Stimulated activated CD8-positive, alpha-beta memory T cell treated with anti-CD3 and anti-CD28 coated beads, Interleukin-15, amount 100 ng/mL, for 24 hours (primary cell): Measurements from ENCODE around the gene GLRX3.
"Not testable (repeated sequence)": the region's sequence is repeated elsewhere in the genome, so short reads cannot be mapped to it uniquely, and the experiment has no call there.

Experiments used
- DNase-seq: peaks from one replicate; pipeline ENCODE4 v3.0.0-alpha.2; 2020; ENCODE audit warnings: low read depth

GLRX3 gene

DNA sequence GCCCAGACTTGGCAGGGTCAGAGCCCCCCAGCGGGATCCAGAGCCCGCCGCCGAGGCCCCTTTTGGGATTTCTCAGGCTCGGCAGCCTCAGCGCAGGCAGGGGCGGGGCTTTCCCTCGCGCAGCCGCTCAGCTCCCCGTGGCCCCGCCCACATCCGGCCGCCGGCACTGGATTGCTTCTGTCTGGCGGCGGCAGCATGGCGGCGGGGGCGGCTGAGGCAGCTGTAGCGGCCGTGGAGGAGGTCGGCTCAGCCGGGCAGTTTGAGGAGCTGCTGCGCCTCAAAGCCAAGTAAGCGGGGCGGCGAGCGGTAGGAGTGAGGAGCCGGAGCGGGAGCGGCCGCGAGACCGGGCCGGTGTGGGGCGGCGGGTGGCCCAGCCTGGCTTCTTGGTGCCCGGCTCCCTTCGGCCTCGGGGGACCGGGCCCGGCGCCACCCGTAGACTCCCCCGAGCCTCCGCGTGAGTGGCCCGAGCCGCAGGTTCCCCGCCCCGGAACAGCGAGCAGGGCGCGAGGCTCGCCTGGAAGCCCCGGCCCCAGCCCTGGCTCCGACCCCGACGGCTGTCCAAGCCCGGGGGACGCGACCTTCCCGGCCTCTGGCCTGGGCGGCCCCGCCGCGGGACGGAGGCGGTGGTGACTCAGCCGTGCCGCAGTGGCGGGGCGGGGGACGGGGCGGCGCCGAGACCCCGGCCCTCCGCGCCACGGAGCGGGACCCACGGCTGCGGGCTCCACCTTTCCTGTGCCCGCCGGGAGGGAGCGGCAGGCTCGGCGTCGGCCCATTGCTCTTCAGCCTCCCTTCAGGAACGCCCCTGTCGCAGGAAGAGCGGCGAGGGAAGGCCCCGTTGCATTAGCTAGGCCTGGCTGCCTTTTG lies at the start of gene GLRX3:
Gene GLRX3 (plus strand): TSS at position 166 of the 864 bp plus-strand sequence. CDS start 30 bp downstream, at position 196.
- DNase-seq, result peak; percentile 85

DNA sequence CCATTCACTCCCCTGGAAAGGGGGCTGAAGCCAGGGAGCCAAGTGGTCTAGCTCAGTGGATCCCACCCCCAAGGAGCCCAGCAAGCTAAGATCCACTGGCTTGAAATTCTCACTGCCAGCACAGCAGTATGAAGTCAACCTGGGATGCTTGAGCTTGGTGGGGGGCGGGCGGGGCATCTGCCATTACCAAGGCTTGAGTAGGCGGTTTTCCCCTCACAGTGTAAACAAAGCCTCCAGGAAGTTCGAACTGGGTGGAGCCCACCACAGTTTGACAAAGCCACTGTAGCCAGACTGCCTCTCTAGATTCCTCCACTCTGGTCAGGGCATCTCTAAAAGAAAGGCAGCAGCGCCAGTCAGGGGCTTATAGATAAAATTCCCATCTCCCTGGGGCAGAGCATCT lies 45.6 kb upstream of the GLRX3 start:
- not testable (repeated sequence) for DNase-seq

DNA sequence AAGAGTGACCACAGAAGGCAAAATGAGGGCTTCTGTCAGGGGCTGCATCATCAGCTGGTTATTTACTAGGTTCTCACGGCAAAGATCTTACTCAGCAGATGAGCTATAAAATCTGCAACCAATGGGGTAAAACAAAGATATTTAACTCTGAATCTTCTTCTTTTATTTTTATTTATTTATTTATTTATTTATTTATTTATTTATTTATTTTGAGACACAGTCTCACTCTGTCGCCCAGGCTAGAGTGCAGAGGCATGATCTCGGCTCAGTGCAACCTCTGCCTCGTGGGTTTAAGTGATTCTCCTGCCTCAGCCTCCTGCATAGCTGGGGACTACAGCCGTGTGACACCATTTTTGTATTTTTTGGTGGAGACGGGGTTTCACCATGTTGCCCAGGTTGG lies 36.8 kb upstream of the GLRX3 start:
- no peak for DNase-seq

DNA sequence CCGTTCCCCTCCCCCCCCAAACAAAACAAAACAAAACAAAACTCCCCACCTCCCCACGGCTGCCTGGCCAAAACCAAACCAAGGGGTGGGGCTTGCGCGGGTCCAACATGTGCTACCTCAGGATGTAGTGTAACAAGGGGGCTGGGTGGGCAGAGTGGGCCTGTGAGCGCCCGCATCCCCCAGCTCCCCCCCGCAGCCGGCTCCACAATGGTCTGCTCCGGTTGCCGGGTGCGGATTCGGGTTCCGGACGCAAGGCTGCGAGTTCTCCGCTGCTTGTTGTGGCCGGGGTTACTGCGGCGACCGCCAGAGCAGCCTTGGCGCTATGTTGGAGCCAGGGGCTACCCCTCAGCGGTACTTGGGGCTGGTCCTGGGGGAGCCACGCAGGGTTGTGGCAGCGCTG lies 30.5 kb upstream of the GLRX3 start:
- no peak for DNase-seq

DNA sequence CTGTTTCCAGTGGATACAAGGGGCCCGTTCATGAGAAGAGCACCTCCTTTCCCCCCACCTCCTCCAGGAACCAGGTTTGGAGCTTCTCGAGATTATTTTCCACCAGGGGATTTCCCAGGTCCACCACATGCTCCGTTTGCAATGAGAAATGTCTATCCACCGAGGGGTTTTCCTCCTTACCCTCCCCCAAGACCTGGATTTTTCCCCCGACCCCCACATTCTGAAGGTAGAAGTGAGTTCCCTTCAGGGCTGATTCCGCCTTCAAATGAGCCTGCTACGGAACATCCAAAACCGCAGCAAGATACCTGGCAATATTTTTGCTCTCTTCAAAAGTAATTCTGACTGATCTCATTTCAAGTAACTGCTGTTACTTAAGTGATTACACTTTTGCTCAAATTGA lies 28.0 kb upstream of the GLRX3 start:
- not testable (repeated sequence) for DNase-seq

DNA sequence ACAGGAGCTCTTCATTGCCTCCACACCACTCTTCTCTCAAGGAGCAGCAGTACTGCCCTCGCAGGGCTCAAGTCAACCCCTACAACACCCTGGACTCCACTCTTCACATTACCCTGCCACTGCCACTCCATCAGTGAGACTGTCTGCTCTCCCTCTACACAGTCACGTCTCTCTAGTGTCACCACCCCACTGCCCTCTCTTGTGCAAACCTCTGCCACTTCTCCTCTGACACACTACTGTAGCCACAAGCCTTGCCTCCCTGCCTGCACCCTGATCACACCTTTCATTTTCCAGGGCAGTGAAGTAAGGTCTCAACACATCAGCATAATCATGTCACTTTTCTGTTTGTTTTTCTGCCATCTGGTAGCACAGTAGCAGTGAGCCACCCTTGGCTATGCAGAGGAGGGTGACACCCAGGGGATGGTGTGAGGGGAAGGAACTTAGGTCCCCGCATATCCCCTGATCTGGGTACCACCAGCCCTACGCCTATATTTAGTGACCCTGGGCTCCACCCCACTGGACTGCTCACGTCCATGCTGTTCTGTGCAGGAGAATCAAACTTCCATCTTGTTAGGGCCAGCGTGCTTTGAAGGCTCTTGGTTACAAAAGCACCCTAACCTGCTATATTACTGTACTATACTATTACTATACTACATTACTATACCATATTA lies 27.1 kb upstream of the GLRX3 start:
- no peak for DNase-seq

DNA sequence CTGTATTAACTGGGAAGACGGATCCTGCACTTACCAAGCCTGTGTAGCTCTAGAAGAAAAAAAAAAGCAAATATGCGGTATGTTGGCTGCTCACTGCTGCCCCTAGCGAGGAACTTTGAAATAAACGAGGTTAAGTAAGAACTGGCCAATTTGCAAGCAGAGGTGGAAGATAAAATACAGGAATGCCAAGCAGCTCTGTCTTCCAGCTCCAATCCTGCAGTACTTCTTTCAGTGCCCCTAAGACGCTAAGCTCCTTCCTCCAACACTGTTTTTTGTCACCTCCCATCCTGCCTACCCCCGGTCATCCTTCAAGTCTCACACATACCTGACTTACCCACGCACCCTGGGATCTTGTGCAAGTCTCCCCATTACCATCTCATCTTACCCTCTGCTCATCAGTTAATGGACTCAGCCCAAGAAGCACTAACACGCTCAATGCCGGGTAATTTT lies 26.4 kb upstream of the GLRX3 start:
- peak; percentile 13 for DNase-seq

DNA sequence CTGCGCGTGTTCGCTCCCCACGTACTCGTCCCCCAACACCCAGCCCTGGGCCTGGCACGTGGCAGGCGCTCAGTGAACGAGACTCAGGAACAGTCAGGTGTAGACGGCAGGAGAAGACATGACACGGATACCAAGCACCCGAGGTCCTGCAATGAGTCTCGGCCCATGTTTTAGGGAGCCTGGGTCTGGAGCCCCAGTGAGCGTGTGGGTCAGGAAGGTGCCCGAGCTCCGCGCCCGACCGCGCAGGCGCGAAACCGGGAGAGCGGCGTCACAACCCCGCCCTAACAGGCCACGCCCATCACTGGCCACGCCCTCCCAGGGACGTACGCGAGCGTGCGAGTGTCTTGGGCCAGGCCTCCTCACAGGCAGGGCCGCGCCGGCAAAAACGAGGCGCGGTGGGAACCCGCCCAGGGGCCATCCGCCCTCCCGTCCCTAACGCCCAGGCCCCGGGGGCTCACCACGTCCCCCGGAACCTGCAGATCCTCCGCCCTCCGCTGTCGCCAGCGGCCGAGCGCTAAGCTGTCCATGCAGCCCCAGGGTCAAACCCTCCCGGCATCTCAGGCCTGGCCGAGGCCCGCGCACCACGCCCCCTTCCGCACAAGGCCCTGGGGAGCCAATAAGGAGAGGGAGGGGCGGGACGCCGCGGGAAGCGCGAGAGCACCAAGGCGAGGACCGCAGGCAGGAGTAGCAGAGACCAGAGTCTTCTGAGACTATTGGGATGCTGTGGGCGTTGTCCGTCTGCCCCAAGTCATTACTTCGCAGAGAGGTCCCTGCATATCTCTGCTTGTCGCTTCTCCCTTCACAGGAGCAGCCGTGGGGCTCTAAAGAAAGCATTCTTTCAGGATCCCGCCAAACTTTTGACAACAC lies 25.7 kb upstream of the GLRX3 start, which contains the start of gene C10orf143:
Gene C10orf143 (minus strand): TSS at position 585 of the 867 bp plus-strand sequence. CDS start 58 bp downstream, at position 527.
- peak; percentile 99 for DNase-seq

DNA sequence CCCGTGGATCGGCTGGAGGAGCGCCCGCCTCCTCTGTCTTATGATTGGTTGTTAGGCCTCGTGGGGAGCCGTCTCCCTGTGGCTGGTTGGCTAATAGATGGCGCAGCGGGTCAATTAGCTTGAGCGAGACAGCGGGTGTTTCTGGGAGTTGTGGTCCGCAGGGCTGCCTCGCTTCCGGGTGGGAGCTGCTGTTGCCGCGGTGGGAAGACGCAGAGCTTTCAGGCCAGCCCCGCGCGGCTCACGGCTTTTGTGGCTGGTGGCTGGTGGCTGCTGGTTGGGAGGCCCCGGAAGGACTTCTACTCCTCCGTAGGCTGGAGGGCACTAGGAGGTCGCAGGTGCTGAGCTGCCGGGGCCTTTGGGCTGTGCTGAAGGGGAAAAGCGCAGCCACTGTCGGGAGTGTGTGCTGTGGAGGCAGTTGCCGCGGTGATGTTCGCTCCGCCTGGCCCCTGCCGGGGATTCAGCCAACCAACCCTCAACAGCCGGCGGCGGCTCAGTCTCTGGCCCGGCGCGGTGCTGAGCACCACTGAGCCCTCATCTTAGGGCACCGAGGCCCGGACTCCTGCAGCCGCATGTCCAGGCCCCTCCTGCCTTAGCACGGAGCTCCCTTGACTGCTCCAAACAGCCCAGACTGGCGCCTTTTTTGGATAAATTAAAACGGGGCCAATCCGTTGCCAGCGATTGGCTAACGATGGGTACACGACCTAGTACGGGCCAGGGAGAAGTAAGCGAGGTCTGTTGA lies 24.9 kb upstream of the GLRX3 start:
- peak; percentile 69 for DNase-seq

DNA sequence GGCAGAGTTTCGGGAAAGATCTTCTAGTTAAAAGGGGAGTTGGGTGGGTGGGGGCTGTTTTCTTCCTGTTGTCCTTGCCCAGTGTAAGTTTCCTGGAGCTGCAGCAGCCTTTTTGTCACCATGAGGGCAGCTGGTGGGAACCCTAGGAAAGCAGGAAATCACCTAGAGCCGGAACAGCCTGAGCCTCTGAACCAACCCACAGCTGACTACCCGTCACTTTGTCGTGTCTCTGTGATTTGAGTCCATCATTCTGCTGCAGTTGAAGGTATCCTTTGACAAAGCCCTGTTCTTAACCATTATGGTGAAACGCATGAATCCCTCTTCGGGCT lies 24.4 kb upstream of the GLRX3 start:
- no peak for DNase-seq

DNA sequence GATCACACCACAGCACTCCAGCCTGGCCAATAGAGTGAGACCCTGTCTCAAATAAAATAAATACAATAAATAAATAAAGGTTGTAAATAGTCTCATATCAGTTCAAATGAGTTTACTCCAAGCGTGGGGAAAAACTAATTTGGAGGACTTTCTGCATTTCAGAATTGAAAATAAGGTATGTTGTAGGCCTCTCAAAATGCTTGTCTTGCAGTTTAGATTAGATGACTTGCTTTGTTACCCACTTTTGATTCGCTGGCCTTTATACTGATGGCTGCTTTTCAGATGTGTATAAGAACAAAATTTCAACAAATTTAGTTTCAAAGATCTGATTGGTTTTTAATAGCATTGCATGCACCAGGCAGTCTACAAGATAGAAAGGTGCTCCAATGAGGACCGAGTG lies 23.4 kb upstream of the GLRX3 start:
- no peak for DNase-seq

DNA sequence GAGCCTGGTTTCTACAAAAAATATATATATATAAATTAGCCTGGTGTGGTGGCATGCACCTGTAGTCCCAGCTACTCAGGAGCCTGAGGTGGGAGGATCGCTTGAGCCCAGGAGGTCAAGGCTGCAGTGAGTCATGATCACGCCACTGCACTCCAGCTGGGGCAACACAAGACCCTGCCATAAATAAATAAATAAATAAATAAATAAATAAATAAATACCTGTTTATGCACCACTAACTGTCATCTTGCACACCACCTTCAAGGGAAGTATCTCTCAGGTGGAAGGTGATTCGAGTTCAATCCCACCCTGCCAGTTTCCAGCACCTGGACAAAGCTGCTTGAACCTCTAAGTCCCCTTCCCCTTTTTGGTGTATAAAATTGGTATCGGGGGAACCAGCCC lies 19.2 kb upstream of the GLRX3 start:
- DNase-seq, result not testable (repeated sequence)

DNA sequence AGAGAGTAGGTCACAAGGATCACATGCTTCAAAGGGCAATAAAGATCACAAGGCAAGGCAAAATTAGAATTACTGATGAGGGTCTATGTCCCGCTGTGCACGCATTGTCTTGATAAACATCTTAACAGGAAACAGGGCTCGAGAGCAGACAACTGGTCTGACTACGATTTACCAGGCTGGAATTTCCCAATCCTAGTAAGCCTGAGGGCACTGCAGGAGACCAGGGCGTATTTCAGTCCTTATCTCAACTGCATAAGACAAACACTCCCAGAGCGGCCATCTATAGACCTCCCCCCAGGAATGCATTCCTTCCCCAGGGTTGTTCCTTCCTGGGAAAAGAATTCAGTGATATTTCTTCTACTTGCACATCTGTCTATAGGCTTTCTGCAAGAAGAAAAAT lies 18.7 kb upstream of the GLRX3 start:
- not testable (repeated sequence) for DNase-seq

DNA sequence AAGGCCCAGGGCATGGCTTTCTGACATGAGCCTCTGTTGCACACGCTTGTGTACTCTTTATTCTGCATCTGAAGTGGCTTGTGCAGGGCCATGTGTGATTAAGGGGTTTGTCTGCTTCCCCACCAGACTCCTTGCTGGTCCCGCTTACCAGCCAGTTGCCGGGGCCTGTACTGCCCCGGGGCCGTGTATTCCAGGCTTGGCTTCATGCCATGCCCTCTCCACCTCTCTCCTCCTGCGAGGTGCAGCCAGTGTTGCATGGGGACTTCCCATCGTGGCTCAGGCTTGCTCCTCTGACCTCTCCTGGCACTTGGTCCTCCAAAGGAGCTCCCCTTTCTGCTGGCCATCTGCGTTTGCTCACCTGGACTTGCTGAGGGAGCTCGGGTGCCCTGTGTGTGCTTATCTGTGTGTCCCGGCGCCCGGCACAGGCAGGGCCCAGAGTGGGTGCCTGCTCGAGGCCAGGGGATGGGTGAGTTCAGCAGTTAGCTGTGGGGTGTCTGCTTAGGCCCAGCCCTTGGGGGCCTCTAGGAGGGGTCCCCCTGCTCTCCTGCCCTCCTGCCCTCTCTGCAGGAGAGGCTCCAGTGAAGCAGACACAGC lies 14.6 kb upstream of the GLRX3 start:
- DNase-seq, result no peak

DNA sequence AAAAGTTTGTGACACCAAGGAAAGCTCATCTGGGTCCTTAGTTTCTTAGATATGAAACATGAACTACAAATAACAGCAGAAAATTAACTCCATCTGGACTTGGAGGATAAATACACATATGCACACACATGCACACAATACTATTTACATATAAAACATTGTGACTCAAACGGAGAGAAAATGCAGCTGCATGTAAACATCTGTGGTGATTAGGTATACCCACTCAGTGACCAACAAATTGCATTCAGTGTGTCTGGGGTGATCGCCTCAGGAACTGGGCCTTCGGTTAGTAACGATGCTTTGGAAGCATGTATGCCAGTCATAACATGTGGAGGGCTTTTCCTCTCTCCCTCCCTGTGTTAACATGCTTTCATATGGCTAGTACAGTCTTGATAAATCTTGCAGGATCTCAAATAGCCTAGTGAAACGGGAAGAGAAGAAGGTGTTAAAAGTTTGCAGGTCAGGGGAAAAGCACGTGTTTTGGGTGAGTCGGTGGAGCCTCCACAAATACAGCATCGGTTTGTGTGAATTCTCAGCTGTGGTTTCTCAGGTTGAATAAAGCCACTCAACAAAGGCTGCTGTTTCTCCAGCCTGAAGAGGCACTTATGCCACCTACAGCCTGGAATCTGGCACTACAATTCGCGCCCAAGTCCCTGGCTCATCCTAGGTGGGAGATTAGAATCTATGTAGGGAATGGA lies 8.7 kb upstream of the GLRX3 start:
- DNase-seq, result no peak

DNA sequence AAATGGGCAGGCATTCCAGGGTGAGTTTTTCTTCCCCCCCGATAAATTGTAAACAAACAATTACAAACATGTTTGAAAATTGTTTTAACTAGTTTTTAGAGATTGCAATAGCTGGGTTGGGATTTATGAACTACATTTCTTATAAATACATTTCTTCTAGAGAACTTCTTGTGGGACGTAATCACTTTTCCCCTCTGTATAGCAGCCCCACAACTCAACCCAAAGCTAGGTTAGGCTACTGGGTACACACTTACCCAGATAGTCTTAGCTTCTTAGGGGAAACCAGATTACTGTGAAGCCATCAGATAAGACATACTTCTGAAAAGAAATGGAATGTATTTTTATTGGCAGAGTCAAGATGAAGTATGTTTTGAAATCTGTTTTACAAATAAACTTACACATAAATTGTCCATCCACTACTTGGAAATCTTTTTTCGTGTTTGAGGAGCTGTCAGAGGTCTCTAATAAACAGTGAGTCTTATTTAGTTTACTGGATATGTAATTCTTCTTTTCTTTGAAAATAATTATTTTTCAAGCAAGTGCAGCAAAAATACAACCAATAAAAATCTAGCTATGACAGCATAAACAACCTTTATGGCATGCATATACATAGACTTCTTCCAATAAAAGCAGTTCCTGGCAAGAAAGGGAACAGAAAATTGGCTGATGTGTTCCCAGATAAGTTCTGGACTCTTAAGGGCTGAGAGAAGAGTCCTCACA lies 8.0 kb upstream of the GLRX3 start:
- no peak for DNase-seq

DNA sequence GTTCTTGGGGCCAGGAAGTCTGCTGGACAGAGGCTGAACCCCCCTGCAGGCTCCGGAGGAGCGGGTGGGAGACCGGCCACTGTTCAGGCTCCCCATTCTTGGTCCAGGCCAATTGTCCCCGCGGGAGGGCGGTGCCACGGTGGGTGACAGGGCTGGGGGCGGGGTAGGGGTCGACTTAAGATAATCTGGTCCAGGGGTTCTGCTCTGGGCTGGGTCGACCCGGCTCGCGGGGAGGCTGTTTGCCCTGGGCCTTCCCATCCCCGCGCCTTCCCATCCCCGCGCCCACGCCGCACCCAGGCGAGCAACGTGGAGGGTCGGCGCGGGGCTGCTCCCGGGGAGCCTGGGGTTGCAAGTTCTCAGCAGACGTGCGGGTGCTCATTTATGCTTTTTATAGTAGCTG lies 7.3 kb upstream of the GLRX3 start:
- no peak for DNase-seq

DNA sequence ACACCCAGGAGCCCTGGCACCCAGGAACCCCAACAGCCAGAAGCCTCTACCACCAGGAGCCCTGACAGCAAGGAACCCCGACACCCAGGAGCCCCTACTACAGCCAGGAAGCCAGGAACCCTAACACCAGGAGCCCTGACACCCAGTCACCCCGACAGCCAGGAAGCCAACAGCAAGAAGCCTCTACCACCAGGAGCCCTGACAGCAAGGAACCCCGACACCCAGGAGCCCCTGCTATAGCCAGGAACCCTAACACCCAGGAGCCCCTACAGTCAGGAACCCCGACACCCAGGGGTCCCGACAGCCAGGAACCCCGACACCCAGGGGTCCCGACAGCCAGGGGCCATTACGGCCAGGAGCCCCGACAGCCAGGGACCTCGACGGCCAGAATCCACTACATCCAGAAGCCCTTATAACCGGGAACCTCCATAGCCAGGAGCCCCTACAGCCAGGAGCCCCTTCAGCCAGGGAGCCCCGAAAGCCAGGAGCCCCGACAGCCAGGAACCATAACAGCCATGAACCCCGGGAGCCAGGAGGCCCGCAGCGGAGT lies 440 bp upstream of the GLRX3 start:
- DNase-seq, result no peak

DNA sequence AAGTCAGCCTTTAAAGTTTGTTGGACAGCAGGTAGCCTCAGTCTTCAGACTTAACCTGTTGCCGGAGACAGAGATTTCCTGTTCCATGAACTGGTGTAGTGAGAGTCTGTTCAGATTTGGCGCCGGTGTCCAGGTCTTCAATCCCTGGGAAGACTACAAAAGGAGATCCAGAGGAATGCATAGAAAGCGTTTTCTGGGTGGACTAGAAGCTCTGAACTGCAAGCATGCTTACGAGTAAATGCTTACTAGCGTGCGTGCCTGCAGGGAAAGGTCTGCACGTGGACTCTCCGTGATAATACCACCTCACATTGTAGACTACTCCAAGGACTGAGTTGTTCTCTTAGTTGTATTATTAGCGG lies 878 bp downstream of the GLRX3 start:
- no peak for DNase-seq
